ENCODE measurements around the gene AHDC1.
"Not testable (repeated sequence)": the region's sequence is repeated elsewhere in the genome, so short reads cannot be mapped to it uniquely, and the experiment has no call there.

AHDC1 gene

DNA sequence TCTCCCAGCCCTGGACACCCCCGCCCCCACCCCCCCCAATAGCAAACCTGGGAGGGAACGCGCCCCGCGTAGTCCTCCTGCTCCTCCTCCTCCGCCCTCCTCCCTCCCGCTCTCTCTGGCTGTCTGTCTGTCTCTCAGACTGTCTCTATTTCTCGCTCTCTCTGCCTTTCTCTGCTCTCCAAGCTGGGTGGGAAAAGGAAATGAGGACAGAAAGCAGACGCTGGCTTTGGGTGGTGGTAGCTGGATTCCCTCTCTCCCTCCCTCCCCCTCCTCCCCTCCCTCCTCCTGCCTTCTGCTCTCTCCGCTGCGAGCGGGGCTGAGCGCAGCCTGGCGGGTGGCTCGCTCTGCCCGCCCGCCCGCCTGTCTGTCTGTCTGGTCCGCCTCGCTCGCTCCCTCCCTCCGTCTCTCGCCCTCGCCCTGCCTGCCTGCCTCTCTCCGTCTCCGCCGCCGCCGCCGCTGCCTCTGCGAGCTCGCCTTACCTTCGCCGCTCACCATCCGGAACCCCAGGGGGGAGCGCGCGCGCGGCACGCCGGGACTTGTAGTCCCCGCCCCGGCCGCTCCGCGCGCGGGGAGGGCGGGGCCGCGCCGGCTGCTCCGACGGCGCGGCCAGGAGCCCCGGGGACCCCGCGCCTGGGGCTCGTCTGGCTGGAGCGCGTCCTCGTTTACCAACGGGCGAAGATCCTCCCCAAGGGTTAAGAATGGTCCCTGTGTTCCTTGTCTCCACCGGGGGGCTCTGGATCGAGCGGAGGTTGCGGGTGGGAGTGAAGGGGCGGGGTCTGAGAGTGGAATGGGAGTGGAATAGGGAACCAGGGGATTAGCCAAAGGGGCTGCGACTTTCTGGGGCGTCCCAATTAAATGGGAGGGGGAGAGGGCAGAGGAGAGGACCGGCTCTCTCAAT lies at the start of gene AHDC1:
TSS of gene AHDC1 (minus strand) at position 464 of the 898 bp plus-strand sequence. CDS start 52,029 bp downstream, outside the sequence.
- DNase-seq: peak; percentile 57 to 90

DNA sequence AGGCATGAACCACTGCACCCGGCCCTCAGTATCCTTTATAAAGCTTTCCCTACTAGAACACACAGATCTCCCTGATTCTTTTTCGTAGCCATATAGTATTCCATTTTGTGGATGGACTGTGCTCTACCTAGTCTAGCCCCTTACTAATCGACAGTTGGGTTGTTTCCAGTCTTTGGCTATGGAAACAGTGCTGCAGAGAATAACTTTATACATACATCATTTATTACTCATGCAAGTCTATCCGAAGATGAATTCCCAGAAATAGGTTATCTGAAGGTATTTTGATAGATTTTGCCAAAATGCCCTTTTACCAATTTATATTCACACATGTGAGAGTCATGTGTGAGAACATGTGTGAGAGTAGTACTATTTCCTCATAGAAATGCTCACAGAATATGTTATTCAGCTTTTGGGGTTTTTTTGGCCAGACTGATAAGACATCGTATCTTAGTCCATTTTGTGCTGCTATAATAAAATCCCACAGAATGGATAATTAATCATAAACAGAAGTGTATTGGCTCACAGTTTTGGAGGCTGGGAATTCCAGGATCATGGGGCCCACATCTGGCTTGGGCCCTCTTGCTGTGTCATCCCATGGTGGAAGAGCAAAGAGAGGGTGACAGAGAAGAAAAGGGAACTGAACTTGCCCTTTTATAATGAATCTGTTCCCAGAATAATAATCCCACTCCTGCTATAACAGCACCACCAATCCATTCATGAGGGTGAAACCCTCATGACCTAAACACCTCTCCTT lies 48.3 kb upstream of the AHDC1 start:
- DNase-seq: no peak

- peak; percentile 20 to 25 for DNase-seq
Observed at GRCh38 chr1:27650539-27651175, 46.7 kb upstream of the AHDC1 start.

DNA sequence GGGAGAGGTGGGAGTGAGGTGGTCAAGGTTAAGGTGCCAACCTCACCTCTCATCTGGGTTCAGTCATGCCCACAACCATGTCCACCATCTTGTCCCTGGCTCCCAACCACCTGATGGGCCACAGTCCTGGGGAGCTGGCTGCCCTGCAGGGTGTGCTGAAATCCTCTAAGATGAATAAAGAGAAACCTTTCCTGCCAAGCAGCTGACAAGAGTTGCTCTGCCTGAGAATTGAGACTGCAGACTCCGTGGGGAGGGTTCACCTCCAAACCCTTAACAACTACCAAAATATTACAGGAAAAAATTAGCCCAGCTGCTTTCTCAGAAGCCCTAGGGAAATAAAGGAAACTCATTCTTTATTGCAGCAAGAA lies 46.2 kb upstream of the AHDC1 start:
- DNase-seq: no peak

DNA sequence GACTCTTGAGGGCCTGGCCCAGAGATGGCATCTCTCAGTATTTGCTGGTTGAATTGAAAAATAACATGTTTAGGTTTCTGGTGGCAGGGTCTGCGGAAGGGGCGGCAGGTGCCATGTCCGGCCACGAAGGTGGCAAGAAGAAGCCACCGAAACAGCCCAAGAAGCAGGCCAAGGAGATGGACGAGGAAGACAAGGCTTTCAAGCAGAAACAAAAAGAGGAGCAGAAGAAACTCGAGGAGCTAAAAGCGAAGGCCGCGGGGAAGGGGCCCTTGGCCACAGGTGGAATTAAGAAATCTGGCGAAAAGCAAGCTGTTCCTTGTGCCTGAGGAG lies 45.3 kb upstream of the AHDC1 start:
- DNase-seq: no peak

DNA sequence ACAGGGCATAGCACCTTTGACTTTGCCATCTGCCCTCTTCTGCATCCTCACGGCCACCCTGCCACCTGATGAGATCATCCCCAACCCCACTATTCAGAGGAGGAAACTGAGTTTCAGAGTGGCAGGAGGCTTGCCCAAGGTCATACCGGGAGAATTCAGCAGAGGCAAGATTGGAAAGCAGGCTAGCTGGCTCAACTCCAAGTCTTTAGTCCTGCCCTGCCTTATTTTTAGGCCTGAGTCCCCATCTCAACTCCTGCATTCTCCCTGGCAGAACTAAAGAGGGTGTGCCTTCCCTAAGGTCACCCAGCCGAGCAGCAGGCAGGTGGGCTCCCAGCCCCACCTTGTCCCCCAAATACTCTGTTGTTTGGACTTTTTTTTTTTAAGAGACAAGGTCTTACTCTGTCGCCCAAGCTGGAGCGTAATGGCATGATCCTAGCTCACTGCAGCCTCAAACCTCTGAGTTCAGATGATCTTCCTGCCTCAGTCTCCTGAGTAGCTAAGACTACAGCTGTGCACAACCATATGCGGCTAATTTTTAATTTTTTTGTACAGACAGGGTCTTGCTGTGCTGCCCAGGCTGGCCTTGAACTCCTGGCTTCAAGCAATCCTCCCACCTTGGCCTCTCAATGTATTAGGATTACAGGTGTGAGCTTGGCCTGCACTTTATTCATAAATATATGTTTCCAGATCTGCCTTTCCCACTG lies 44.8 kb upstream of the AHDC1 start:
- no peak for DNase-seq

GRCh38 chr1:27647328-27647727 lies 43.4 kb upstream of the AHDC1 start:
- DNase-seq: no peak

- no peak for DNase-seq
Observed at GRCh38 chr1:27646676-27647075, 42.7 kb upstream of the AHDC1 start.

- no peak for DNase-seq
Observed at GRCh38 chr1:27645071-27645415, 41.1 kb upstream of the AHDC1 start.

DNA sequence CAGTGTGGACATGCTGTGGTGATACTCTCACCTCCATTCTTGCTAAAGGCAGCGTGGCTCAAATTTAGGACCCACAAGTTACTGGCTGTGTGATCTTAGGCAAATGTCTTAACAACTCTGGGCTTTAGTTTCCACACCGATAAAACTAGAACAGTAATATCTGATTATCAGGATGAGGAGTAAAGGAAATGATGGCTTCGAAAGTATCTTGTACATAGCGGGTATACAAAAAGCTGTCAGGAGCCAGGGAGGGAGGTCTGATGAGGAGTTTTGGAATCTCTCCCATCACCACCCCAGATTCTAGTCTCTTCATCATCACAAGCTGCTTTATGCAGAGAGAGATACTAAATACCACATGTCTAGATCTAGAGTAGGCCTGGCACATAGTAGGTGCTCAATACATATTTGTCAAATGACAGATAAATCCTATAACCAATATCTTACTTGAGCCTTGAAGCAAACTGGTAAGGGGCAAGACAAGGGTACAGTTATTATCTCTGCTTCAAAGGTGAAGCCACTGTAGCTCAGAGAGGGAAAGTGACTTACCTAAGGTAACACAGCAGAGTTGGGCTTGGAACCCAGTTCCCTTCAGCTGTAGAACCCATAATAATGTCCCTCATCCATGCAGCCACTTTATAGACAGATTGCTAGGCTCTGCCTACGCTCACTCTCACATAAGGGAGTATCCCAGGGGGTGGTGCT lies 40.6 kb upstream of the AHDC1 start:
- no peak for DNase-seq

DNA sequence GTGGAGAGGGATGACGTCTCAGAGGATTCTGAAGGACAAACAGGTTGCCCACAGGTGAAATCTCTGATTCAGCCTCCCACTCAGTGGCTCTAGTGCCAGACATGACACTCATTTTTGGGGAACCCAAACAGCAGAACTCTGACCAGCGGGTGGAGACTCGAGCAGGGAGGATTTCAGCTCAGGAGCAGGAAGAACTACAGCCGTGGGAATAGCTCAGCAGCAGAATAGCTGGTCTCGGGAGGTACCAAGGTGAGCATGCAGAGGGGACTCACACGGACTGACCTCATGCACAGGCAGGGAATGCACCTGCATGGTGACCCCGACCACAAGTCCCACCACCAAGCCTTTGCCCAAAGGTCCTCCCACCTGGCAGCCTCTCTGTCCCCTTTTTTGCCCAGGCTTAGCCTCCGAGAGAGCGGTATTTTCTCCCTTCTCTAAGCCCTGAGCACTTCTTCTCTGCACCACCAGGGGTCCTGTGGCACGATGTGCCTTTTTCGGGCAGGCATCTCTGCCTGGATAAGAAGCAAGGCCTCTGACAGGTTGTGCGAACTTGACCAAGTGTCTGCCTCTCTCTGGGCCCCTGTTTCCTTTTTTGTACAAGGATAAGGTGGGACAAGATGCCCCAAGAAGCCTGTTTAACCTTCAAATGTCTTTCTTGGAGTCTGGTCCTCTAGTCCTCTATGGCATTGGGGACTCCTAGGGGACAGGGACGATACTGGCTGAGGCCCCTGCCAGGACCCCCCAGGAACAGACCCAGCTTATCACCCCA lies 39.8 kb upstream of the AHDC1 start:
- peak; percentile 28 to 53 for DNase-seq

DNA sequence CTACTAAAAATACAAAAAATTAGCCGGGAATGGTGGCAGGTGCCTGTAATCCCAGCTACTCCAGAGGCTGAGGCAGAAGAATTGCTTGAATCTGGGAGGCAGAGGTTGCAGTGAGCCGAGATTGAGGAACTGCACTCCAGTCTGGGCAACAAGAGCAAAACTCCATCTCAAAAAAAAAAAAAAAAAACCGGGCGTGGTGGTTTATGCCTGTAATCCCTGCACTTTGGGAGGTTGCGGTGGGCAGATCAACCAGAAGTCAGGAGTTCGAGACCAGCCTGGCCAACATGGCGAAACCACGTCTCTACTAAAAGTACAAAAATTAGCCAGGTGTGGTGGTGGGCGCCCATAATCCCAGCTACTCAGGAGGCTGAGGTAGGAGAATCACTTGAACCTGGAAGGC lies 36.6 kb upstream of the AHDC1 start:
- not testable (repeated sequence) for DNase-seq

- no peak for DNase-seq
Observed at GRCh38 chr1:27638805-27639204, 34.9 kb upstream of the AHDC1 start.

- DNase-seq: no peak
Observed at GRCh38 chr1:27638047-27638734, 34.2 kb upstream of the AHDC1 start.

DNA sequence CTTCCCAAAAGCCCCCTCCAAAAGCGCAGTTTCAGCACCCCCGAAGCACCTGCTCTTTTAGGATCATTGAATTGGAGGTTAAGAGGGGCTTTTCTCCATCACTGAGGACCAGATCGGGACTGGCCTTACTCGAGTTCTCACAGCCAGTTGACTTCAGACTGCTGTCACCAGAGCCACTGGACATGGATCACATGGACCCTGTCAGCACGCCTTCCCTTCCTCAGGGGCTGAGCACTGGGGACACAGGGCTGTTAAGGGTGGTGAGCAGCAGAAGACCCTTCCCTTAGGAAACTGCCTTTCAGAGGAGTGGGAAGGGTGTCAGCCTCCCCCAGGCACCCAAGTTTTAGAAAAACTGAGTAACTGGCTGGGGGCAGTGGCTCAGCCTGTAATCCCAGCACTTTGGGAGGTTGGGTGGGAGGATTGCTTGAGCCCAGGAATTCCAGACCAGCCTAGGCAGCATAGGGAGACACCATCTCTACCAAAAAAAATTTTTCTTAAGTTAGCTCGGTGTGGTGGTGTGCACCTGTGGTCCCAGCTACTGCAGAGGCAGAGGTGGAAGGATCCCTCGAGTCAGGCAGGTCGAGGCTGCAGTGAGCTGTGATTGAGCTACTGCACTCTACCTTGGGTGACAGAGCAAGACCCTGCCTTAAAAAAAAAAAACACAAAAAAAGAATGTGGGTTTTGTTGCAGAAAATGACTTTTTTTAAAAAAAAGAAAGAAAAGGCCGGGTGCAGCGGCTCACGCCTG lies 31.6 kb upstream of the AHDC1 start:
- DNase-seq: no peak

GRCh38 chr1:27634985-27635367 lies 31.0 kb upstream of the AHDC1 start, which contains the start of gene FGR:
Gene FGR, minus strand, starts transcription at chr1:27635185. Its CDS starts 11,269 bp downstream, at chr1:27623916.
- DNase-seq: no peak

GRCh38 chr1:27634177-27634984 lies 30.4 kb upstream of the AHDC1 start:
- no peak for DNase-seq

DNA sequence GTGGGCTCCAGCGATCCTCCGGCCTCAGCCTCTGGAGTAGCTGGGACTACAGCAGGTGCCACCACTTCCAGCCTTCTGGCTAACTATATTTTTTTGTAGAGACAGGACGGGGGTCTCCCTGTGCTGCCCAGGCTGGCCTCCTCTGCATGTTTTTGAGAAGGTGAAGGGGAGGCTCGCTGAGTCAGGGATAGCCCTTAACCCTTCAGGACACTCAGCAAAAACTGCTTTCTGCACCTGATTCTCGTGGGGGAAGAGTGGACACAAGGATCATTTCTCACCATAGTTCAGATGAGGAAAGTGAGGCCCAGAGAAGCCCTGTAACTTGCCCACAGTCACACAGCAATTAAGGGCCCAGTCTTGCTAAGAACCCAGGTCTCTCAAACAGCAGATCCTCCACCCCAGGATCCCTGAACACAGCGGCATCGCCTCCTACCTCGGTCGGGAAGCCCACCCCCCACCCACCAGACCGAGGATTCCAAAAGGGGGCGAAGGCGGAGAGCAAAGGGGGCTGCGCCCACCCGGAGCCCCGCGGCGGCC lies 29.8 kb upstream of the AHDC1 start:
- DNase-seq: no peak

DNA sequence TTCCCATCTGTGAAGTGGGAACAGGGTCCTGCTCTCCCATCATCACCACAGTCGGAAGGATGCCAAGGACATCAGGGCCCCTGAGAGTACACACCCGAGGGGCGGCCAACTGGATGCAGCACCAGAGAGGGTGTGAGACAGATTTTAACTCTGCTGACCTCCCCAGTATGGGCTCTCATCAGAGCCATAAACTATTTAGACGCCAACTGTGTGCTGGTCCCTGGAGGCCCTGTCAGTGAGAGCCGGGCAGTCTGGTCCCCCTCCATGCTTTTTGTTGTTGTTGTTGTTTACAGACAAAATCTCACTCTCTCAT lies 29.3 kb upstream of the AHDC1 start:
- no peak for DNase-seq

Data from SHP77 (cell line).